ENCODE measurements around the gene CTBP1.

Gene CTBP1

GRCh38 chr4:1260418-1261106 lies 11.6 kb upstream of the CTBP1 start:
- H3K9ac ChIP-seq (ENCODE audit: low read depth, low read length) = no peak overlapping the region
- no peaks in the 10 kb centered on the region; the same call in 1 of the 2 replicates for H3K9me3 ChIP-seq (ENCODE audit: control insufficient read depth, insufficient read depth, low read length)
- no peaks in the 10 kb centered on the region for H3K36me3 ChIP-seq (ENCODE audit: control insufficient read depth, insufficient read depth, low read length)
- no peaks in the 10 kb centered on the region for H3K27me3 ChIP-seq (ENCODE audit: control insufficient read depth, insufficient read depth, low read length)
- no peak overlapping the region for H3K4me3 ChIP-seq (ENCODE audit: low read depth, low read length)
- H3K27ac ChIP-seq (ENCODE audit: low read depth, low read length) = no peak overlapping the region
- no peaks in the 10 kb centered on the region for H3K4me1 ChIP-seq (ENCODE audit: control insufficient read depth, insufficient read depth, low read length)

DNA sequence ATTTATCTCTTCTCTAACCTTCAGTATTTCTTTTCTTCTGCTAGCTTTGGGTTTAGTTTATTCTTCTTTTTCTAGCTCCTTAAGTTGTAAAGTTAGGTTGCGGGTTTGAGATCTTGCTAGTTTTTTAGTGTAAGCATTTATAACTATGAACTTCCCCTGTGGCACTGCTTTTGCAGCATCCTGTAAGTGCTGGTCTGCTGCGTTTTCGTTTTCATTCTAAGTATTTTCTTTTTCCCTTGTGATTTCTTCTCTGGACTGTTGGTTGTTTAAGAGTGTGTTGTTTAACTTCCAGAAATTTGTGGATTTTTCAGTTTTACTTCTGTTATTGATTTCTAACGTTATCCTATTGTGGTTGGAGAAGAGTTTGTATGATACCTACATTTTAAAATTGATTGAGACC lies 11.0 kb upstream of the CTBP1 start:
- H3K9me3 ChIP-seq (ENCODE audit: control insufficient read depth, insufficient read depth, low read length) = peaks cover 5% of the 10 kb centered on the region
- no peaks in the 10 kb centered on the region for H3K27me3 ChIP-seq (ENCODE audit: control insufficient read depth, insufficient read depth, low read length)
- no peak overlapping the region for H3K27ac ChIP-seq (ENCODE audit: low read depth, low read length)
- no peak overlapping the region for H3K9ac ChIP-seq (ENCODE audit: low read depth, low read length)
- H3K4me1 ChIP-seq (ENCODE audit: control insufficient read depth, insufficient read depth, low read length) = no peaks in the 10 kb centered on the region
- H3K4me3 ChIP-seq (ENCODE audit: low read depth, low read length) = no peak overlapping the region
- no peaks in the 10 kb centered on the region for H3K36me3 ChIP-seq (ENCODE audit: control insufficient read depth, insufficient read depth, low read length)

DNA sequence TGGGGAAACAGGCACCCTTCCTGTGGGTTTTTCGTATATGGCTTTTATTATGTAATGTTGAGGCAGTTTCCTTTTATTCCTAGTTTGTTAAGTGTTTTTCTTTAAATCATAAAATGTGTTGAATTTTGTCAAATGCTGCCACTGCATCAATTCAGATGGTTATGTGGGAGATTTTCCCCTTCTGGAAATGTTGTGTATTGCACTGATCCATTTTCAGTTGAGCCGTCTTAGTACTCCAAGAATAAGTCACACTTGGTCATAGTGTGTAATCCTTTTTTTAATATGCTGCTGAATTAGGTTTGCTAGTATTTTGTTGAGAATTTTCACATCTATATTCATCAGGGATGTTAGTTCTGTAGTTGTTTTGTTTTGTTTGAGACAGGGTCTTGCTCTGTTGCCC lies 9.5 kb upstream of the CTBP1 start:
- Histone ChIP-seq H3K9me3 (ENCODE audit: control insufficient read depth, insufficient read depth, low read length) (peaks cover 13% of the 10 kb centered on the region), H3K4me3 (ENCODE audit: low read depth, low read length) (no peak overlapping the region), H3K4me1 (ENCODE audit: control insufficient read depth, insufficient read depth, low read length) (no peaks in the 10 kb centered on the region), H3K27ac (ENCODE audit: low read depth, low read length) (no peak overlapping the region), H3K27me3 (ENCODE audit: control insufficient read depth, insufficient read depth, low read length) (no peaks in the 10 kb centered on the region), H3K9ac (ENCODE audit: low read depth, low read length) (no peak overlapping the region), H3K36me3 (ENCODE audit: control insufficient read depth, insufficient read depth, low read length) (no peaks in the 10 kb centered on the region)

GRCh38 chr4:1255699-1256098 lies 6.8 kb upstream of the CTBP1 start:
- H3K4me1 ChIP-seq (ENCODE audit: control insufficient read depth, insufficient read depth, low read length) = no peaks in the 10 kb centered on the region
- no peak overlapping the region for H3K4me3 ChIP-seq (ENCODE audit: low read depth, low read length)
- peaks cover 10% of the 10 kb centered on the region; the same call in 1 of the 2 replicates for H3K36me3 ChIP-seq (ENCODE audit: control insufficient read depth, insufficient read depth, low read length)
- no peaks in the 10 kb centered on the region for H3K27me3 ChIP-seq (ENCODE audit: control insufficient read depth, insufficient read depth, low read length)
- H3K9me3 ChIP-seq (ENCODE audit: control insufficient read depth, insufficient read depth, low read length) = peaks cover 37% of the 10 kb centered on the region
- no peak overlapping the region for H3K9ac ChIP-seq (ENCODE audit: low read depth, low read length)
- H3K27ac ChIP-seq (ENCODE audit: low read depth, low read length) = no peak overlapping the region

DNA sequence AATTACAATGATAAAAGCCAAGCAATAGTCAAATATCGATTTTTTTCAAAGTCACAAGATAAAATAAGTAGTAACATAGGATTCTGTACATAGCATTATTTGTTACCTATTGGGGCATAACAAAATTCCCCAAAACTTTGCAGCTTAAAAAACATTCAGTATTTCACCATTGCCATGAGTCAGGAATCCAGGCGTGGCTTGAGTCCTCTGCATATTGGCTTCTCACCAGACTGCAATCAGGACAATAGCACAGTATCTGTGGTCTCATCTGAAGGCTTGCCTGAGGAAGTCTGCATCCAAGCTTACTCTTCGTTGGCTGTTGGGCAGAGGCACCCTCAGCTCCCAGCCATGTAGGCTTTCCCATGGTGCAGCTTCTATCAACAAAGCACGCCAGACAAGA lies 6.2 kb upstream of the CTBP1 start:
- peaks cover 11% of the 10 kb centered on the region; the same call in 1 of the 2 replicates for H3K36me3 ChIP-seq (ENCODE audit: control insufficient read depth, insufficient read depth, low read length)
- peaks cover 43% of the 10 kb centered on the region for H3K9me3 ChIP-seq (ENCODE audit: control insufficient read depth, insufficient read depth, low read length)
- H3K9ac ChIP-seq (ENCODE audit: low read depth, low read length) = no peak overlapping the region
- H3K4me3 ChIP-seq (ENCODE audit: low read depth, low read length) = no peak overlapping the region
- no peaks in the 10 kb centered on the region for H3K4me1 ChIP-seq (ENCODE audit: control insufficient read depth, insufficient read depth, low read length)
- no peak overlapping the region for H3K27ac ChIP-seq (ENCODE audit: low read depth, low read length)
- H3K27me3 ChIP-seq (ENCODE audit: control insufficient read depth, insufficient read depth, low read length) = no peaks in the 10 kb centered on the region

DNA sequence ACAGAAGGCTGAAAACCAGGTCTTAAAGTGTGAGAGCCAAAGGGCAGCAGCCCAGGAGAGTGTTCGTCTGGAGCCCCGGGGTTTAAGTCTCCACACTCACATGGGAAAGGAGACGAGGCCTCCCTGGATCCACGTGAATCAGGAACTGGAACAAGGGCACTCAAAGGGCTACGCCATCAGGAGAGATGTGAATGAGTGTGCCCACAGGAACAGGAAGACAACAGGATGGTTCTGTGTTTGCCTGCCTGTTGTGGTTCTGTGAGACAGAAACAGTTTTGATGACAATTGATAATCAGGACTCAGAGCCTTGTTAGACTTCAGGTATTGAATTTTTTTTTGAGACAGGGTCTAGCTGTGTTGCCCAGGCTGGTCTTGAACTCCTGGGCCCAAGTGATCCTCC lies 4.9 kb upstream of the CTBP1 start:
- no peak overlapping the region for H3K27ac ChIP-seq (ENCODE audit: low read depth, low read length)
- no peak overlapping the region for H3K4me3 ChIP-seq (ENCODE audit: low read depth, low read length)
- peaks cover 48% of the 10 kb centered on the region for H3K9me3 ChIP-seq (ENCODE audit: control insufficient read depth, insufficient read depth, low read length)
- H3K27me3 ChIP-seq (ENCODE audit: control insufficient read depth, insufficient read depth, low read length) = peaks cover 4% of the 10 kb centered on the region
- H3K36me3 ChIP-seq (ENCODE audit: control insufficient read depth, insufficient read depth, low read length) = peaks cover 11% of the 10 kb centered on the region; the same call in 1 of the 2 replicates
- no peak overlapping the region for H3K9ac ChIP-seq (ENCODE audit: low read depth, low read length)
- no peaks in the 10 kb centered on the region for H3K4me1 ChIP-seq (ENCODE audit: control insufficient read depth, insufficient read depth, low read length)

GRCh38 chr4:1252928-1253492 lies 4.1 kb upstream of the CTBP1 start:
- Histone ChIP-seq H3K36me3 (ENCODE audit: control insufficient read depth, insufficient read depth, low read length) (peaks cover 11% of the 10 kb centered on the region; the same call in 1 of the 2 replicates), H3K4me1 (ENCODE audit: control insufficient read depth, insufficient read depth, low read length) (no peaks in the 10 kb centered on the region), H3K27ac (ENCODE audit: low read depth, low read length) (no peak overlapping the region), H3K9ac (ENCODE audit: low read depth, low read length) (no peak overlapping the region), H3K4me3 (ENCODE audit: low read depth, low read length) (no peak overlapping the region), H3K27me3 (ENCODE audit: control insufficient read depth, insufficient read depth, low read length) (peaks cover 4% of the 10 kb centered on the region), H3K9me3 (ENCODE audit: control insufficient read depth, insufficient read depth, low read length) (peaks cover 48% of the 10 kb centered on the region)

- no peak overlapping the region for H3K4me3 ChIP-seq (ENCODE audit: low read depth, low read length)
- no peak overlapping the region for H3K9ac ChIP-seq (ENCODE audit: low read depth, low read length)
- peaks cover 48% of the 10 kb centered on the region for H3K9me3 ChIP-seq (ENCODE audit: control insufficient read depth, insufficient read depth, low read length)
- no peak overlapping the region for H3K27ac ChIP-seq (ENCODE audit: low read depth, low read length)
- 0 out of 2 replicates have a peak, but pooled peaks cover 5% of the 10 kb centered on the region for H3K4me1 ChIP-seq (ENCODE audit: control insufficient read depth, insufficient read depth, low read length)
- peaks cover 4% of the 10 kb centered on the region for H3K27me3 ChIP-seq (ENCODE audit: control insufficient read depth, insufficient read depth, low read length)
- peaks cover 11% of the 10 kb centered on the region; the same call in 1 of the 2 replicates for H3K36me3 ChIP-seq (ENCODE audit: control insufficient read depth, insufficient read depth, low read length)
These were observed 2.8 kb upstream of the CTBP1 start for GRCh38 chr4:1251773-1252066.

GRCh38 chr4:1250921-1251772 lies 2.2 kb upstream of the CTBP1 start:
- Histone ChIP-seq H3K9ac (ENCODE audit: low read depth, low read length) (no peak overlapping the region), H3K4me1 (ENCODE audit: control insufficient read depth, insufficient read depth, low read length) (0 out of 2 replicates have a peak, but pooled peaks cover 5% of the 10 kb centered on the region), H3K27ac (ENCODE audit: low read depth, low read length) (no peak overlapping the region), H3K27me3 (ENCODE audit: control insufficient read depth, insufficient read depth, low read length) (peaks cover 4% of the 10 kb centered on the region), H3K9me3 (ENCODE audit: control insufficient read depth, insufficient read depth, low read length) (peaks cover 48% of the 10 kb centered on the region), H3K36me3 (ENCODE audit: control insufficient read depth, insufficient read depth, low read length) (peaks cover 11% of the 10 kb centered on the region; the same call in 1 of the 2 replicates), H3K4me3 (ENCODE audit: low read depth, low read length) (no peak overlapping the region)

DNA sequence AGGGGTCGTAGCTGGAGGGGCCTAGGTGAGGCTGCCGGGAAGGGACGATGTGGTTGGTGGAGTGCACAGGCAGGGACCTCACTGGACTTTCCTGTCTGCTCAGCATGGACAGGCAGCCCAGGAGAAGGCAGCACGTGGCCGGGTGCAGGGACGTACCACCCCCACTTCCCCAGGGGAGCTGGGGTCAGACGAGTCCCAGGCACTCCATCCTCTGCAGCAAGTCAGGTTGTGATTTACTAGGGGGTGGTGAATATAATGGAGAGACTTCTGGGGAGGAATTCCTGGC lies 1.5 kb upstream of the CTBP1 start:
- Histone ChIP-seq H3K36me3 (ENCODE audit: control insufficient read depth, insufficient read depth, low read length) (peaks cover 11% of the 10 kb centered on the region; the same call in 1 of the 2 replicates), H3K9ac (ENCODE audit: low read depth, low read length) (no peak overlapping the region), H3K9me3 (ENCODE audit: control insufficient read depth, insufficient read depth, low read length) (peaks cover 48% of the 10 kb centered on the region), H3K4me1 (ENCODE audit: control insufficient read depth, insufficient read depth, low read length) (0 out of 2 replicates have a peak, but pooled peaks cover 5% of the 10 kb centered on the region), H3K27ac (ENCODE audit: low read depth, low read length) (no peak overlapping the region), H3K27me3 (ENCODE audit: control insufficient read depth, insufficient read depth, low read length) (peaks cover 4% of the 10 kb centered on the region), H3K4me3 (ENCODE audit: low read depth, low read length) (no peak overlapping the region)

Measured in HUES48 (cell line).